ENCODE measurements around the gene AMPD1.

The AMPD1 gene

GRCh38 chr1:114695430-114696058 is at the start of gene AMPD1:
AMPD1 (minus strand) TSS chr1:114695546; CDS start chr1:114695471, 75 bp downstream.
- DNase-seq (ENCODE audit: low read depth in 3 of 3) = no peak

DNA sequence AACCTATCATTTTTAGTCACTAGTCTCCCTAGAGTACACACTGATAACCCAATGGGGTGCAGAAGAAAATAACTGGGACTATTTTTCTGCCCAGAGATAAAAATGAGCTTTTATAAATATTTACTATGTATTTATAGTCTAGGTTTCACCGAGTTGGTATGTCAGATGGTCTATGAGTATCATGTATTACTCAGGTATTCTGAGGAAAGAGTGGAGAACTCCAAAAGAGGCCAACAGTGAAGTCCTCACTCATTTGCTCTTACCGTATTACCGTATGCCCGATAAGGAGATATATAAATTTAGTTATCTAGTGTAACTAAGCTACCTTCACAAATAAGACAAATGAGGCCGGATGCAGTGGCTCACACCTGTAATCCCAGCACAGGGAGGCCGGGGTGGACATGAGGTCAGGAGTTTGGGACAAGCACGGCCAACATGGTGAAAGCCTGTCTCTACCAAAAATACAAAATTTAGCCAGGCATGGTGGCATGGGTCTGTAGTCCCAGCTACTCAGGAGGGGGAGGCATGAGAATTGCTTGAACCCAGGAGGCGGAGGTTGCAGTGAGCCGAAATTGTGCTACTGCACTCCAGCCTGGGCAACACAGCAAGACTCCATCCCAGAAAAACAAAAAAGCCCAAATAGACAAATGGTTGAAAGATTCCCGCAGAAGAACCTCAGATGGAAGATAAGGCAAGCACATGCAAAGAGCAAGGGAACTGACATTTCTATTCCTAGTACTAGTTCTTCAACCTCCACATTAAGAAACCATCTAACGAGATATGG is 46.8 kb upstream of the AMPD1 start:
- DNase-seq (ENCODE audit: low read depth in 3 of 3) = no peak

GRCh38 chr1:114740331-114740730 is 45.0 kb upstream of the AMPD1 start:
- no peak for DNase-seq (ENCODE audit: low read depth in 3 of 3)

GRCh38 chr1:114737314-114737849 is 42.0 kb upstream of the AMPD1 start:
- no peak for DNase-seq (ENCODE audit: low read depth in 3 of 3)

DNA sequence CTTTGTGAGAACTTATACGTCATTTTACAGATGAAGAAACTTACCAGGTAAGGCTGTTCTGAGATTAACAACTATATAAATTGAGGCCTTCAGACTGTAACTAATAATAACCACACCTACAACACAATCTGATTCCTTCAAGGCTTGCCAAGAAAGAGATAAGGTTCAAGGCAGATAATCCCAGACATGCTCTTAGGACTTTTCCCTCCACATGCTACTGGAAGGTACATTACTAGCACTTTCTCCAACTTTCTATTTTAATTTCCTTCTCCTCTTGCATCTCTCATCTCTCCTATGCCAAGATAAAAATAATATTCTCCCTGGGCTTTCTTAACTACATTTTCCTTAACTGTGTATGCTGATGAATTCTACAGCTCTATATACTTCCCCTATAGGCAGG is 40.1 kb upstream of the AMPD1 start:
- no peak for DNase-seq (ENCODE audit: low read depth in 3 of 3)

DNA sequence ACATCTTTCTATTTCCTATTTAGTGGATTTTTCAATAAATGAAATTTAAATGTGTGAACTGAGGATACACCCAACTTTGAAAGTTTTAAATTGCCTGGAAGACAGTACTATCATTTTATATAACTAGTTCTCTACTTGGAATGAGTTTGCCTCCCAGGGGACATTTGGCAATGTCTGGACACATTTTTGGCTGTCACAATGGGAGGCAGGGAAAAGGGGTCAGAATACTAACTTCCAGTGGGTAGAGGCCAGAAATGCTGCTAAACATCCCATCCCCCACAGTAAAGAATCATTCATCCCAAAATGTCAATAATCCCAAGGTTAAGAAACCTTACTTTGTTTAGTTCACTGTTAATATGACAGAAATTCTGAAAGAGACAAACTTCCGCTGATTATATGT is 34.4 kb upstream of the AMPD1 start:
- no peak for DNase-seq (ENCODE audit: low read depth in 3 of 3)

DNA sequence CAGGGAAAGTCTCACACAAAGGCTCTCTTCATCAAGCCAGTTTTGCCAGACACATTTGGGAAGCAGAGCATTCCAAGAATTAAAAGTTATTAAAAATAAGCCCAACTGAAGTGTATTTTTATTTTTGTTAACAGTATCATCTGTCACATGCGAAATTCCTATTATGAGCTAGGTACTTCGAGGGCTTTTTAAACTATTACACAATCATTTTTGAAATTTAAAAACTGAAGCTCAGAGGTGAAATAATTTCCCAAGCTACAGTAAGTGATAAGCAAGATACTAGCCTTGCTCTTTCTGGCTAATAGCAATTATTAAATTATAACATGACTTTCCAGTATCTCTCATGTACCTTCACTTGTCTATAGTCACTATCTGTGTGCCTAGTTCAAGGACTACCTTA is 33.2 kb upstream of the AMPD1 start:
- no peak for DNase-seq (ENCODE audit: low read depth in 3 of 3)

GRCh38 chr1:114725230-114725629 is 29.9 kb upstream of the AMPD1 start:
- DNase-seq (ENCODE audit: low read depth in 3 of 3) = no peak

DNA sequence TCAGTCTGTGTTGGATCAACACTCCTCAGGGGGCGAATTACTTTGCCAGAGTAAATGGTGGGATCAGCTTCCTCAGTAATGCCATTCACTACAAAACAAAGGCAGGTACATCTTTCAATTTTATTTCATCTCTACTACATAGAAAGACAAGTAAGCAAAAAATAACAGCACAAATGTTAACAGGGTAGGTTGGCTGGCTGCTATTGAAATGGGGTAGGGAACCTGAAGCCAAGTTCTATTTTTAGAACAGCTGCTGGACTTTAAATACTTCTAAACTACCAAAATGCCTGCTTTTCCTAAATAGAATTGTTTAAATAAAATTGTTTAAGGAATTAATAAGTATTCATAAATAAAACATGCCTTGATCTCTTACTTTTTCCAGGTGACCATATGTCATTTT is 28.6 kb upstream of the AMPD1 start:
- DNase-seq (ENCODE audit: low read depth in 3 of 3) = no peak

DNA sequence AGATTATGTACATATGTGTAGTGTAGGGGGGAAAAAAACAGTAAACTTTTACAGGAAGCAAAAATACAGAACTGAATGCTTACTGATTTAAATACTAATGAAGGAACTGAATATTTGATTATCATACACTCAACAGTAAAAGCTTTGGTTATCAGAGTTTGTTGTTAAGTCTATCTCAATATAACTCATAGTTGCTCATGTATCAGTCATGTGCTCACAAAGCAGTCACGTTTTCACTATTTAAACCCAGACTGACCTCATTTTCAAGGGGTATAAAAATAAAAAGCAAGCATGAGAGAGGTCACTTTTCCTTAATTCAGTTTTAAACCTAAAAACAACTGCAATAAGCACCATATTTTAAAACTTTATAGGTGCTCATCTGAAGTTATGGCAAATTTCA is 28.1 kb upstream of the AMPD1 start:
- no peak for DNase-seq (ENCODE audit: low read depth in 3 of 3)

GRCh38 chr1:114720492-114720891 is 25.1 kb upstream of the AMPD1 start:
- DNase-seq (ENCODE audit: low read depth in 3 of 3) = no peak

DNA sequence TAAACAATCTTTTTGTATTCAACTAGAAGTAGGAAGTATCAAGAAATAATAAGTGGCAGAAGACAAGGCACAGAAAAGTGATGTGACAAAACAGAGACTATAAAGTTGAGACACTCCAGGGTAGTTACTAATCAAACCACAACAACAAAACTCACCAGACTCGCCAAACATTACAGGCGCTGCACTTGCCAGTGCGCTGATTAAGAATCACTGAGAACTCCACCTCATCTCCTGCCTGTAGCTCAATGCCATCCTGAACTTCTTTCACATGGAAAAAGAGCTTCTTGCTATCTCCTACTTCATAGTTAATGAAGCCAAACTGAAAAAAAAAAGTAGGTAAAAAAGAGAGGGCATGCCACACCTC is 24.1 kb upstream of the AMPD1 start:
- no peak for DNase-seq (ENCODE audit: low read depth in 3 of 3)

DNA sequence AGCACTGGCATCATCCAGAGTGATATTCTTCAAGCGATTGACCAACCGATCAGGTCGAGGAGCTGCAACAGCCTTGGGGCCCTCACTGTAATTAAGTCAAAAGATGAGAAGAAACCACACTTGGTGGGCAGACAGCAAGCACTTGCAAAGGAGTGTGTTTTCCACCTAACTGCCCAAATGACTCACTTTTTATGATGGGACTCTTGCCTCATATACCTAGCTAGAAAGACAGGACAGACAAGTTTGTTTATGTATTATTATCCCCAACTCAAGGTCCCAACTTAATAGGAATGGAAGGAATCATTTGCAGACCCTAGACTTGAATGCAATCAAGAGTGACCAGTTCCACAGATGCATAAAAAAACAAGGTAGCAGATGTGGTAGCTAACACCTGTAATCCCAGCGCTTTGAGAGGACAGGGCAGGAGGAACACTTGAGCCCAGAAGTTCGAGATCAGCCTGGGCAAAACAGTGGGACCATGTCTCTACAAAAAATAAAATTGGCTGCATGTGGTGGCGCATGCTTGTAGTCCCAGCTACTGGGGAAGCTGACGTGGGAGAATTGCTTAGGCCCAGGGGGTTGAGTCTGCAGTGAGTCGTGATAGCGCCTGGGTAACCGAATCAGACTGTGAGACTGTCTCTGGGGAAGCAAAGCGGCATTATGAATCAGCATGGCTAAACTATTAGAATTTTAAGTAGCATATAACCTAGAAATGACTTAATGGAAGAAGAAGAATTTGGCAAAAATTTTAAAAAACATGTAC is 23.5 kb upstream of the AMPD1 start:
- DNase-seq (ENCODE audit: low read depth in 3 of 3) = peak in 1 of 3 donors; percentile 6

- DNase-seq (ENCODE audit: low read depth in 3 of 3) = peak; percentile 85 to 94 (median 89)
Observed at GRCh38 chr1:114716304-114717170, 21.2 kb upstream of the AMPD1 start, which contains the start of gene NRAS. NRAS (minus strand) TSS chr1:114716771; CDS start chr1:114716160, 611 bp downstream.

GRCh38 chr1:114715952-114716303 is 20.6 kb upstream of the AMPD1 start:
- DNase-seq (ENCODE audit: low read depth in 3 of 3) = no peak

GRCh38 chr1:114712977-114713376 is 17.6 kb upstream of the AMPD1 start:
- no peak for DNase-seq (ENCODE audit: low read depth in 3 of 3)

DNA sequence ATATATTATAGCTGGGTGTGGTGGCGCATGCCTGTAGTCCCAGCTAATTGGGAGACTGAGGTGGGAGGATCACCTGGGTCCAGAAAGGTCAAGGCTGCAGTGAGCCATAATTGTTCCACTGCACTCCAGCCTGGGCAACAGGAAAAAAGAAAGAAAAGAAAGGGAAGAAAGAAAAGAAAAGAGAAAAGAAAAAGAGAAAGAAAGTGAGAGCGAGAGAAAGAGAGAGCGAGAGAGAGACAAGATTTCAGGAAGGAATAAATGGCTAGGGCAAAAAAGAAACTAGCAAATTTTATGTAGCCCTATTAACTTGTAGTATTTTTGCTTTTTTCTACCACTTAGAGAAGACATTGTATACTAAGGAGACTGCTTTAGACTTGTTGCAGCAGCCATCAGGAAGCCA is 15.0 kb upstream of the AMPD1 start:
- DNase-seq (ENCODE audit: low read depth in 3 of 3) = no peak

DNA sequence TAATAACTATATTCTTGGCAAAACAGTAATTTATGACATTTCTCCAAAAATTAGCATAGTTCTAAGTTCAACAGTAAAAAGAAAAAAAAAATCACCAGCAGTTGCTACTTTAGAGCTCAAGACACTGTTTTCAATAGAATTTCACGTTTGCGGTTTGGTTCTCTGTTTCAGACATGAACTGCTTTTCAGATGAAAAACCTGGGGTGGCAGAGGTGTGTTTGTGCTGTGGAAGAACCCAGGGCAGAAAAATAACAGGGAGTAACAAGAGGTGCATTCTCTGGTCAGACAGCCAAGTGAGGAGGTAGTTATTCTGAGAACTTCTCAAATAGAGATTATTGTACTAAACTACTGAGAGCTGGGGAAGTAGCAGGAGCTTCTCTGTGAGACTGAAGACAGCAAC is 12.3 kb upstream of the AMPD1 start:
- DNase-seq (ENCODE audit: low read depth in 3 of 3) = no peak

GRCh38 chr1:114703242-114703641 is 7.9 kb upstream of the AMPD1 start:
- DNase-seq (ENCODE audit: low read depth in 3 of 3) = no peak

DNA sequence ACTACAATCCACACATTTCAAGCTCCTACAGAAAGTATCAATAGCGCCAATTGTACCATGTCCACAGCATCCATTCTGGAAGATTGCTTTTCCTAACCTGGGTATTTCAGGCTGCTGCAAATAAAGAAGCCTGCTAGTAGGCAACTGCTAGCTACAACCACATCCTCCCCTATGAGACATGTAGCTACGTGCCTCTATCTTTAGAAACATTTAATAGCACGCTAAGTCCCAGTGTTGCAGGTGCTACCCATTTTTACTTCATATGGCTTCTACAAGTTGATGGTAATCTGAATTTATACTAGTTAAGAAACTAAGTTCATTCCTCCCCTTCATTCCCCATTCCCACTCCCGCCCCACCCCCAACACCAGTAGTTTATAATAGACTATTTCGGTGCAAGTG is 7.4 kb upstream of the AMPD1 start:
- DNase-seq (ENCODE audit: low read depth in 3 of 3) = no peak

DNA sequence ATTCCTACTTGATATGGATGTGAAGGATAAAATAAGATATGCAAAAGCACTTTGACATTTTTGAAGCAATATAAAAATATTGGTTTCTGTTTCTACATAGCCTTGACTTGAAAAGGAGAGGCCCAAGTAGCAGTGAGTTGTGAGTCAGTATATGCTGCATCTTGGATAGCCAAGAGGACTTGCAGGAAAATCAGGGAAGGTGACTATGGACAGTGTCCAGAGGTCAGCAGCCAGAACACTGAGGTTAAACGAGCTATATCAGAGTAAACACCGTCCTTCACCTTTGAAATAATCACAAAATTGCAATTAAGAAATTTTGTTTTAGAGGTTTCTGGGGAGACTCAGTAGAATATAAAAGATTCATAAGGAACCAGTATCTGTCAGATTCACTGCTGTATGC is 6.6 kb upstream of the AMPD1 start:
- no peak for DNase-seq (ENCODE audit: low read depth in 3 of 3)
